Uterus (tissue), 4 donors: ENCODE measurements around the gene HHAT. TPM values are rescaled to one million over a fixed set of nuclear protein-coding genes. Genes with fewer than 3 reads are reported as not detected.

Experiments
- DNase-seq, 2 donors: peaks; one replicate each; pipeline ENCODE4 v3.0.0-alpha.2; 2019 to 2020
- H3K27ac ChIP-seq, 2 donors: fragments of 200-600 bp; sonication (generic); 1 replicate in 1 of 2; 2 replicates in 1 of 2; pipeline ENCODE4 v1.5.1; 2016 to 2018
- H3K27me3 ChIP-seq, 2 donors: fragments of 200-600 bp; sonication (generic); one replicate each; pipeline ENCODE4 v1.5.1; 2018 to 2019; ENCODE audit warnings: control low read depth in 1 of 2
- H3K36me3 ChIP-seq, 2 donors: fragments of 200-600 bp; sonication (generic); one replicate each; pipeline ENCODE4 v1.5.1; 2019; ENCODE audit warnings: control low read depth in 1 of 2
- H3K4me1 ChIP-seq, 2 donors: fragments of 200-600 bp; sonication (generic); one replicate each; pipeline ENCODE4 v1.5.1; 2018 to 2019; ENCODE audit warnings: control low read depth in 1 of 2
- H3K4me3 ChIP-seq, 2 donors: fragments of 200-600 bp; sonication (generic); 1 replicate in 1 of 2; 2 replicates in 1 of 2; pipeline ENCODE4 v1.5.1; 2018 to 2019; ENCODE audit warnings: mild to moderate bottlenecking in 1 of 2
- H3K9me3 ChIP-seq, 2 donors: fragments of 200-600 bp; sonication (generic); one replicate each; pipeline ENCODE4 v1.5.1; 2019; ENCODE audit warnings: control low read depth in 1 of 2
- CTCF ChIP-seq, 4 experiments: fragments of 200-600 bp in 2 of 4; fragments of 450-650 bp in 2 of 4; sonication (generic) in 2 of 4; IDR thresholded peaks; one replicate each; pipeline ENCODE4 v1.5.1; 2016 to 2019; ENCODE audit warnings: antibody characterized with exemption in 4 of 4, mild to moderate bottlenecking in 2 of 4, moderate library complexity in 1 of 4
- POLR2A ChIP-seq, 2 donors: fragments of 450-650 bp; IDR thresholded peaks; one replicate each; pipeline ENCODE4 v1.6.1; 2016; ENCODE audit warnings: antibody characterized with exemption in 2 of 2, mild to moderate bottlenecking in 1 of 2, moderate library complexity in 1 of 2
- intact Hi-C: fragments of 100-400 bp; cut with DNase I; formaldehyde crosslinking; loops from one replicate; pipeline ENCODE4 v1.15.1; 2023; ENCODE audit warnings: low total_unique reads
- total RNA-seq, 4 donors: library from RNA; depleted of rRNA in 3 of 4; stranded (reverse); fragments of >200 nt in 3 of 4; gene quantifications; one replicate each; pipeline versions ENCODE4 v1.1.0 to v1.2.4, GENCODE V29; 2014 to 2023
- donor health status: DM: yes; HTN: yes; CAD: no.

The HHAT gene
- total RNA-seq, 4 donors from 2014 or later = 0.88 to 10.9 (median 3.4) TPM

DNA sequence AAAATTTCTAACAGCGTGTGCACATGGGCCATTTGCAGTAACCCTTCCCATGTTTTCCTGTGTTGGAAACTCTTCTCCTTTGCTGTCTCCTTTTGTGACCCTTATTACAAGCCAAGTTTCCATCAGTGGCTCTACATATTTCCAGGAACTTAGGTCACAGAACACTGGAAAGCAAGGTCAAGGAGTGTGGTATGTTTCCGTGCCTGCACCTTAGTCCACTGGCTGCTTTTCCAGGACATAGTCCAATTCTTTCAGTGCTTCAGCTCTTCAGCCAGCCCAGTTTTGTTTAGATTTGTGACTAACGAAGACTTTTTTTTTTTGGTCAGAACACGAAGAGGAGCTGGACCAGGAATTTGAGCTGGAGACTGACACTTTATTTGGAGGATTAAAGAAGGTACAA is 33.8 kb downstream of the HHAT start:
- no peak overlapping the region for H3K4me3 ChIP-seq
- H3K9me3 ChIP-seq = no peaks in the 10 kb centered on the region
- peaks cover 0 to 3% of the 10 kb centered on the region in 2 donors for H3K4me1 ChIP-seq
- TF ChIP-seq POLR2A (IDR thresholded peaks at IDR 0.05) (no peak), CTCF (IDR thresholded peaks at IDR 0.05) (no peak)
- no peaks in the 10 kb centered on the region for H3K27me3 ChIP-seq
- no peak overlapping the region for H3K27ac ChIP-seq
- no peaks in the 10 kb centered on the region for H3K36me3 ChIP-seq
- no peak for DNase-seq
- intact Hi-C loops = no loop called here

DNA sequence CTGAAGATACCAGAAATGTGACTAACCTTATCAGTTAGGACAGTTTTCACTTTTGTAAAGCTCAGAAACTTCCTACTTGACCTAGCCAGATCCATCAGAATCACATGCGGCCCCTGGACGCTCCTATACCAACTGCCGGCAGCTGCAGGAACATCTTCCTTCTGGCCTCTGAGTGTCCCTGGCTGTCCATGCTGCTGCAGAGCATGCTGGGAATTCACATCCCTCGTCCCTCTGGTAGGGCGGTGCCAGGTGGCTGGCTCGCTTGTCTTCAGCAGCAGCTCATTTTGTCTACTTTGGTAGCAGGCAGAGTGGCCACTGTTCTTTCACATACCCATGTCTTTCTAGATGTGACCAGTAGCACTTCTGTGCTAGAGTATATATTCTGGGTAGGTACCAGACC is 34.4 kb downstream of the HHAT start:
- H3K9me3 ChIP-seq = no peaks in the 10 kb centered on the region
- peaks cover 0 to 3% of the 10 kb centered on the region in 2 donors for H3K4me1 ChIP-seq
- intact Hi-C loops = no loop called here
- H3K27ac ChIP-seq = no peak overlapping the region
- no peak overlapping the region for H3K4me3 ChIP-seq
- no peaks in the 10 kb centered on the region for H3K36me3 ChIP-seq
- no peaks in the 10 kb centered on the region for H3K27me3 ChIP-seq
- no peak for DNase-seq
- no peak for TF ChIP-seq CTCF (IDR thresholded peaks at IDR 0.05)
- no peak for TF ChIP-seq POLR2A (IDR thresholded peaks at IDR 0.05)

GRCh38 chr1:210364479-210364878 is 35.8 kb downstream of the HHAT start:
- Histone ChIP-seq H3K27ac (no peak overlapping the region), H3K36me3 (no peaks in the 10 kb centered on the region), H3K27me3 (no peaks in the 10 kb centered on the region), H3K4me1 (peaks cover 0 to 3% of the 10 kb centered on the region in 2 donors), H3K9me3 (no peaks in the 10 kb centered on the region), H3K4me3 (no peak overlapping the region)
- DNase-seq = no peak
- no peak for TF ChIP-seq CTCF (IDR thresholded peaks at IDR 0.05)
- no peak for TF ChIP-seq POLR2A (IDR thresholded peaks at IDR 0.05)
- intact Hi-C loops = no loop called here

GRCh38 chr1:210366767-210367166 is 38.1 kb downstream of the HHAT start:
- no peaks in the 10 kb centered on the region for H3K9me3 ChIP-seq
- TF ChIP-seq POLR2A (IDR thresholded peaks at IDR 0.05) (no peak), CTCF (IDR thresholded peaks at IDR 0.05) (no peak)
- H3K27ac ChIP-seq = no peak overlapping the region
- H3K4me1 ChIP-seq = peaks cover 0 to 3% of the 10 kb centered on the region in 2 donors
- no peaks in the 10 kb centered on the region for H3K36me3 ChIP-seq
- H3K27me3 ChIP-seq = no peaks in the 10 kb centered on the region
- no peak overlapping the region for H3K4me3 ChIP-seq
- intact Hi-C loops = no loop called here
- no peak for DNase-seq

GRCh38 chr1:210367566-210367965 is 38.9 kb downstream of the HHAT start:
- TF ChIP-seq CTCF (IDR thresholded peaks at IDR 0.05) (no peak), POLR2A (IDR thresholded peaks at IDR 0.05) (no peak)
- no peak for DNase-seq
- Histone ChIP-seq H3K27ac (no peak overlapping the region), H3K4me3 (no peak overlapping the region), H3K9me3 (no peaks in the 10 kb centered on the region), H3K4me1 (peaks cover 0 to 3% of the 10 kb centered on the region in 2 donors), H3K27me3 (no peaks in the 10 kb centered on the region), H3K36me3 (no peaks in the 10 kb centered on the region)
- intact Hi-C loops = no loop called here
